Stimulated activated naive CD8-positive, alpha-beta T cell treated with anti-CD3 and anti-CD28 coated beads, Interleukin-15, Interleukin-2, amounts not matched to agents 100 ng/mL and 50 ng/mL, for 24 hours (primary cell): Measurements from ENCODE around the gene ZNHIT6.
A peak's percentile ranks its signal among the peaks of the same experiment; 100 is the strongest.
"Not testable (repeated sequence)": the region's sequence is repeated elsewhere in the genome, so short reads cannot be mapped to it uniquely, and the experiment has no call there.

ENCODE experiments used
- H3K27ac Mint-ChIP-seq: one replicate; pipeline ENCODE4 v1.8.0; 2021; ENCODE audit warnings: mild to moderate bottlenecking, mixed read lengths
- H3K27me3 Mint-ChIP-seq: one replicate; pipeline ENCODE4 v1.8.0; 2021; ENCODE audit warnings: mixed read lengths
- H3K36me3 Mint-ChIP-seq: one replicate; pipeline ENCODE4 v1.8.0; 2021; ENCODE audit warnings: low read depth, mixed read lengths
- H3K4me1 Mint-ChIP-seq: one replicate; pipeline ENCODE4 v1.8.0; 2021; ENCODE audit warnings: low read depth, mixed read lengths
- H3K4me3 Mint-ChIP-seq: one replicate; pipeline ENCODE4 v1.8.0; 2021; ENCODE audit warnings: mild to moderate bottlenecking, mixed read lengths
- H3K9me3 Mint-ChIP-seq: one replicate; pipeline ENCODE4 v1.8.0; 2021; ENCODE audit warnings: mixed read lengths

ZNHIT6 gene

GRCh38 chr1:85707990-85708828 is at the start of gene ZNHIT6:
ZNHIT6 (minus strand) TSS chr1:85708433; CDS start chr1:85708284, 149 bp downstream.
- H3K4me1 Mint-ChIP-seq, result peaks cover 11% of the 10 kb centered on the region
- peaks cover 28% of the 10 kb centered on the region for H3K36me3 Mint-ChIP-seq
- H3K27ac Mint-ChIP-seq, result no peak within 1 kb of the TSS
- no peaks in the 10 kb centered on the region for H3K27me3 Mint-ChIP-seq
- H3K9me3 Mint-ChIP-seq, result no peaks in the 10 kb centered on the region
- H3K4me3 Mint-ChIP-seq, result no peak within 1 kb of the TSS

GRCh38 chr1:85756864-85757263 is 48.6 kb upstream of the ZNHIT6 start:
- no peak overlapping the region for H3K4me3 Mint-ChIP-seq
- H3K27ac Mint-ChIP-seq, result no peak overlapping the region
- no peaks in the 10 kb centered on the region for H3K4me1 Mint-ChIP-seq
- no peaks in the 10 kb centered on the region for H3K27me3 Mint-ChIP-seq
- no peaks in the 10 kb centered on the region for H3K36me3 Mint-ChIP-seq
- H3K9me3 Mint-ChIP-seq, result peaks cover 5% of the 10 kb centered on the region

- Mint-ChIP-seq H3K9me3 (no peaks in the 10 kb centered on the region), H3K27ac (no peak overlapping the region), H3K4me3 (no peak overlapping the region), H3K4me1 (no peaks in the 10 kb centered on the region), H3K27me3 (no peaks in the 10 kb centered on the region), H3K36me3 (no peaks in the 10 kb centered on the region)
Measured at GRCh38 chr1:85748120-85748519, 39.9 kb upstream of the ZNHIT6 start.

GRCh38 chr1:85746777-85747176 is 38.5 kb upstream of the ZNHIT6 start:
- no peak overlapping the region for H3K27ac Mint-ChIP-seq
- no peaks in the 10 kb centered on the region for H3K4me1 Mint-ChIP-seq
- H3K4me3 Mint-ChIP-seq, result no peak overlapping the region
- no peaks in the 10 kb centered on the region for H3K9me3 Mint-ChIP-seq
- peaks cover 6% of the 10 kb centered on the region for H3K27me3 Mint-ChIP-seq
- no peaks in the 10 kb centered on the region for H3K36me3 Mint-ChIP-seq

GRCh38 chr1:85743814-85744213 is 35.6 kb upstream of the ZNHIT6 start:
- H3K27me3 Mint-ChIP-seq, result peaks cover 6% of the 10 kb centered on the region
- H3K36me3 Mint-ChIP-seq, result no peaks in the 10 kb centered on the region
- no peak overlapping the region for H3K4me3 Mint-ChIP-seq

GRCh38 chr1:85734931-85735330 is 26.7 kb upstream of the ZNHIT6 start:
- Mint-ChIP-seq H3K27me3 (no peaks in the 10 kb centered on the region), H3K27ac (no peak overlapping the region), H3K36me3 (no peaks in the 10 kb centered on the region), H3K4me1 (no peaks in the 10 kb centered on the region), H3K9me3 (no peaks in the 10 kb centered on the region), H3K4me3 (no peak overlapping the region)

More at GRCh38 chr1:85743814-85744213, 35.6 kb upstream of the ZNHIT6 start:
- Mint-ChIP-seq H3K27ac (no peak overlapping the region), H3K9me3 (no peaks in the 10 kb centered on the region), H3K4me1 (no peaks in the 10 kb centered on the region)

- H3K9me3 Mint-ChIP-seq, result peaks cover 10% of the 10 kb centered on the region
- H3K36me3 Mint-ChIP-seq, result peaks cover 3% of the 10 kb centered on the region
- H3K27ac Mint-ChIP-seq, result no peak overlapping the region
- H3K4me3 Mint-ChIP-seq, result no peak overlapping the region
- H3K27me3 Mint-ChIP-seq, result peaks cover 10% of the 10 kb centered on the region
- no peaks in the 10 kb centered on the region for H3K4me1 Mint-ChIP-seq
Measured at GRCh38 chr1:85718678-85719340, 10.6 kb upstream of the ZNHIT6 start.

GRCh38 chr1:85714418-85715114 is 6.3 kb upstream of the ZNHIT6 start:
- not testable (repeated sequence) for H3K36me3 Mint-ChIP-seq, H3K9me3 Mint-ChIP-seq, H3K27me3 Mint-ChIP-seq, H3K4me1 Mint-ChIP-seq, H3K4me3 Mint-ChIP-seq, H3K27ac Mint-ChIP-seq

GRCh38 chr1:85708829-85709227 is 595 bp upstream of the ZNHIT6 start:
- Mint-ChIP-seq H3K9me3 (no peaks in the 10 kb centered on the region), H3K4me3 (no peak overlapping the region), H3K4me1 (peaks cover 5% of the 10 kb centered on the region), H3K27ac (no peak overlapping the region), H3K36me3 (peaks cover 22% of the 10 kb centered on the region), H3K27me3 (no peaks in the 10 kb centered on the region)

GRCh38 chr1:85707267-85707989 is 805 bp downstream of the ZNHIT6 start:
- Mint-ChIP-seq H3K4me3 (no peak overlapping the region), H3K36me3 (peaks cover 32% of the 10 kb centered on the region), H3K27ac (no peak overlapping the region), H3K27me3 (no peaks in the 10 kb centered on the region), H3K9me3 (no peaks in the 10 kb centered on the region), H3K4me1 (peaks cover 16% of the 10 kb centered on the region)

- Mint-ChIP-seq H3K36me3 (peaks cover 47% of the 10 kb centered on the region), H3K27me3 (no peaks in the 10 kb centered on the region), H3K9me3 (no peaks in the 10 kb centered on the region), H3K4me1 (peaks cover 18% of the 10 kb centered on the region), H3K4me3 (peak overlapping the region; percentile 58), H3K27ac (no peak overlapping the region)
Measured at GRCh38 chr1:85705940-85706339, 2.3 kb downstream of the ZNHIT6 start.

GRCh38 chr1:85700422-85700821 is 7.8 kb downstream of the ZNHIT6 start:
- Mint-ChIP-seq H3K4me3 (no peak overlapping the region), H3K4me1 (peaks cover 24% of the 10 kb centered on the region), H3K9me3 (no peaks in the 10 kb centered on the region), H3K36me3 (peaks cover 85% of the 10 kb centered on the region), H3K27me3 (no peaks in the 10 kb centered on the region), H3K27ac (no peak overlapping the region)

- Mint-ChIP-seq H3K27ac (no peak overlapping the region), H3K9me3 (no peaks in the 10 kb centered on the region), H3K27me3 (no peaks in the 10 kb centered on the region), H3K4me1 (peaks cover 14% of the 10 kb centered on the region), H3K4me3 (no peak overlapping the region), H3K36me3 (peaks cover 82% of the 10 kb centered on the region)
Measured at GRCh38 chr1:85697895-85698294, 10.3 kb downstream of the ZNHIT6 start.

- no peak overlapping the region for H3K4me3 Mint-ChIP-seq
- no peak overlapping the region for H3K27ac Mint-ChIP-seq
- no peaks in the 10 kb centered on the region for H3K27me3 Mint-ChIP-seq
- H3K4me1 Mint-ChIP-seq, result peaks cover 14% of the 10 kb centered on the region
- no peaks in the 10 kb centered on the region for H3K9me3 Mint-ChIP-seq
- H3K36me3 Mint-ChIP-seq, result peaks cover 67% of the 10 kb centered on the region
Measured at GRCh38 chr1:85692730-85693314, 15.4 kb downstream of the ZNHIT6 start.
